Neural progenitor cell (in vitro differentiated cells): ENCODE measurements around the gene R3HDM2.

ENCODE experiments used
- EZH2 ChIP-seq: fragments of 200-600 bp; sonication (generic); IDR thresholded peaks from 2 replicates; pipeline ENCODE4 v1.6.1; 2017; ENCODE audit warnings: antibody characterized with exemption, mild to moderate bottlenecking, moderate library complexity
- EZH2phosphoT487 ChIP-seq: fragments of 200-600 bp; sonication (generic); IDR thresholded peaks from 2 replicates; pipeline ENCODE4 v1.6.1; 2017; ENCODE audit warnings: antibody characterized with exemption
- TF ChIP-seq, protein P1 (sequence below): fragments of 200-600 bp; sonication (generic); IDR thresholded peaks from 2 replicates; pipeline ENCODE4 v1.5.1; 2017; ENCODE audit warnings: antibody characterized with exemption, mild to moderate bottlenecking

DNA sequence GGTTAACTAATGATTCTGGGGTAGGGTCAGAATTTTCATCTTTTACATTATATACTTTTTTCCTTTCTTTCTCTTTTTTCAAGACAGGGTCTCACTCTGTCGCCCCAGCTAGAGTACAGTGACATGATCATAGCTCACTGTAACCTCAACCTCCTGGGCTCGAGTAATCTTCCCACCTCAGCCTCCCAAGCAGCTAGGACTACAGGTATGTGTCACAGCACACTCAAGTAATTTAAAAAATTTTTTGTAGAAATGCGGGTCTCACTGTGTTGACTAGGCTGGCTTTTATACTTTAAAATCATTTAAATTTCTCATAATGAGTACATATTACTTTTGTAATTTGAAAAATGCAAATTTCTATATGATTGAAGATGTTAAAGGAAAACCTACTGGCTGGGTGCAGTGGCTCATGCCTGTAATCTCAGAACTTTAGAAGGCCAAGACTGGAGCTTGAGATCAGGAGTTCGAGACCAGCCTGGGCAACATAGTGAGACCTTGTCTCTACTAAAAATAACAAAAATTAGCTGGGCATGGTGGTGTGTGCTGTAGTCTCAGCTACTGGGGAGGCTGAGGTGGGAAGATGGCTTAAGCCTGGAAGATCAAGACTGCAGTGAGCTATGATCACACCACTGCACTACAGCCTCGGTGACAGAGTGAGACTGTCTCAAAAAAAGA, 25.7 kb downstream of the R3HDM2 start:
- no peak for TF ChIP-seq EZH2
- TF ChIP-seq, protein P1, sequence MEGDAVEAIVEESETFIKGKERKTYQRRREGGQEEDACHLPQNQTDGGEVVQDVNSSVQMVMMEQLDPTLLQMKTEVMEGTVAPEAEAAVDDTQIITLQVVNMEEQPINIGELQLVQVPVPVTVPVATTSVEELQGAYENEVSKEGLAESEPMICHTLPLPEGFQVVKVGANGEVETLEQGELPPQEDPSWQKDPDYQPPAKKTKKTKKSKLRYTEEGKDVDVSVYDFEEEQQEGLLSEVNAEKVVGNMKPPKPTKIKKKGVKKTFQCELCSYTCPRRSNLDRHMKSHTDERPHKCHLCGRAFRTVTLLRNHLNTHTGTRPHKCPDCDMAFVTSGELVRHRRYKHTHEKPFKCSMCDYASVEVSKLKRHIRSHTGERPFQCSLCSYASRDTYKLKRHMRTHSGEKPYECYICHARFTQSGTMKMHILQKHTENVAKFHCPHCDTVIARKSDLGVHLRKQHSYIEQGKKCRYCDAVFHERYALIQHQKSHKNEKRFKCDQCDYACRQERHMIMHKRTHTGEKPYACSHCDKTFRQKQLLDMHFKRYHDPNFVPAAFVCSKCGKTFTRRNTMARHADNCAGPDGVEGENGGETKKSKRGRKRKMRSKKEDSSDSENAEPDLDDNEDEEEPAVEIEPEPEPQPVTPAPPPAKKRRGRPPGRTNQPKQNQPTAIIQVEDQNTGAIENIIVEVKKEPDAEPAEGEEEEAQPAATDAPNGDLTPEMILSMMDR = no peak
- TF ChIP-seq EZH2phosphoT487 = no peak
